Activated CD8-positive, alpha-beta T cell treated with anti-CD3 and anti-CD28 coated beads for 36 hours (primary cell): ENCODE data around the gene SEMA5B. TPM values are rescaled to one million over a fixed set of nuclear protein-coding genes. Genes with fewer than 3 reads are reported as not detected.

Experiments used
- ATAC-seq: fragments of 200-7000 bp; cut with Tn5 transposase; one replicate; pipeline ENCODE4 v1.10.0; 2021; ENCODE audit warnings: mild to moderate bottlenecking, moderate library complexity
- CTCF ChIA-PET: fragments of 350-600 bp; sonication (Branson Sonifier 250); formaldehyde crosslinking; loops from one replicate; lab custom pipeline; 2021; ENCODE audit warnings: antibody characterized with exemption; lab: Charles Lee
- POLR2A ChIA-PET: fragments of 350-600 bp; sonication (Branson Sonifier 250); formaldehyde crosslinking; loops from one replicate; lab custom pipeline; 2021; ENCODE audit warnings: antibody characterized with exemption; lab: Charles Lee
- DNase-seq: peaks from one replicate; pipeline ENCODE4 v3.0.0-alpha.2; 2020
- H3K27ac Mint-ChIP-seq: one replicate; pipeline ENCODE4 v1.8.0; 2021; ENCODE audit warnings: mild to moderate bottlenecking, mixed read lengths
- H3K27me3 Mint-ChIP-seq: one replicate; pipeline ENCODE4 v1.8.0; 2021; ENCODE audit warnings: mixed read lengths
- H3K36me3 Mint-ChIP-seq: one replicate; pipeline ENCODE4 v1.8.0; 2021; ENCODE audit warnings: low read depth, mixed read lengths
- H3K4me1 Mint-ChIP-seq: one replicate; pipeline ENCODE4 v1.8.0; 2021; ENCODE audit warnings: low read depth, mixed read lengths
- H3K4me3 Mint-ChIP-seq: one replicate; pipeline ENCODE4 v1.8.0; 2021; ENCODE audit warnings: mild to moderate bottlenecking, moderate library complexity, mixed read lengths
- H3K9me3 Mint-ChIP-seq: one replicate; pipeline ENCODE4 v1.8.0; 2021; ENCODE audit warnings: mixed read lengths
- intact Hi-C: fragments of 100-400 bp; cut with micrococcal nuclease; formaldehyde crosslinking; loops from one replicate; pipeline ENCODE4 v1.10.0; 2022
- total RNA-seq, 2 experiments: library from RNA; stranded (reverse); gene quantifications; one replicate each; pipeline ENCODE4 v1.2.3, GENCODE V29; 2021
- TF ChIP-seq, protein P1 (sequence below): fragments of 200-600 bp; IDR thresholded peaks from one replicate; pipeline ENCODE4 v1.8.0; 2022; ENCODE audit warnings: antibody characterized with exemption, mild to moderate bottlenecking

Gene SEMA5B
- total RNA-seq, 2 experiments from 2014 or later = not detected

DNA sequence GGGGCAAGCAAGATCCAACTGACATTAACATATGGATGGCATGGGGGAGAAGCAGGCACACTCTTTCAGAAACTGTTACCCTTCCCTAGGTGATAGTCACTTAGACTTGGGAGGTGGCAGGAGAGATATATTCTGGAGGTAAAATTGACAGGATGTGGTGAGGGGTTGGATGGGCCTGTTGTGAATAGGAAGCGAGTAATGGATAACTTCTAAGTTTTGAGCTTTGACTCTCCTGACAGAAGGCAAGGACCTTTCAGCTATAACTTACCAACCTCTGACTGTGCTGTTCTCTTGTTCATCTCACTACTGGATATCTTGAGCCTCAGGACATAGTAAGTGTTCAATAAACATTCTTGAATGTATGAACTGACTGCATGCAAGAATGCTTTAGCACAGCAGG is 37.4 kb upstream of the SEMA5B start:
- H3K27ac Mint-ChIP-seq = no peak overlapping the region
- intact Hi-C loops = no loop called here
- CTCF ChIA-PET = interaction anchor here (0.6 to 1.0 kb wide), 3 partner anchors 20 to 530 kb away, joined by 3 read pairs; partner anchors contain the start of gene SEMA5B

DNA sequence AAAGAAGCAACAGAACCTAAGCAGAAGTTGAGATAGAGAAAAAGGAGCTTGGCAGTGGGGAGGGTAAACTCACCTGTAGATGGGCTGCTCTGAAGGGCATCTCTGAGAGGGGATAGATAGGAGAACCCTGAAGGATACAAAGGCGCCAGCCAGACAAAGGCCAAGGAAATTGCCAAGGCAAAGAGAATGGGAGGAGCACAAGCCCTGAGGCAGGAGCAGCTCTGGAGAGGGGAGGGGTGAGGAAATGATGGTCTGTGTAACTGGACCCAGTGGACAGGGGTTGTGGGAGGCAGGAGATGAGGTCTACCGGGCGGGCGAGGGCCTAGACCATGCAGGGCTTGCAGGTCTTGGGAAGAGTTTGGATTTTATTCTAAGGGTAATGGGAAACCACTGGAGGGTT is 36.9 kb upstream of the SEMA5B start:
- intact Hi-C loops = no loop called here
- Mint-ChIP-seq H3K27ac (no peak overlapping the region), H3K4me3 (no peak overlapping the region), H3K4me1 (peaks cover 28% of the 10 kb centered on the region), H3K36me3 (peaks cover 6% of the 10 kb centered on the region), H3K9me3 (no peaks in the 10 kb centered on the region), H3K27me3 (peaks cover 3% of the 10 kb centered on the region)
- POLR2A ChIA-PET = no interaction called here
- TF ChIP-seq, protein P1, sequence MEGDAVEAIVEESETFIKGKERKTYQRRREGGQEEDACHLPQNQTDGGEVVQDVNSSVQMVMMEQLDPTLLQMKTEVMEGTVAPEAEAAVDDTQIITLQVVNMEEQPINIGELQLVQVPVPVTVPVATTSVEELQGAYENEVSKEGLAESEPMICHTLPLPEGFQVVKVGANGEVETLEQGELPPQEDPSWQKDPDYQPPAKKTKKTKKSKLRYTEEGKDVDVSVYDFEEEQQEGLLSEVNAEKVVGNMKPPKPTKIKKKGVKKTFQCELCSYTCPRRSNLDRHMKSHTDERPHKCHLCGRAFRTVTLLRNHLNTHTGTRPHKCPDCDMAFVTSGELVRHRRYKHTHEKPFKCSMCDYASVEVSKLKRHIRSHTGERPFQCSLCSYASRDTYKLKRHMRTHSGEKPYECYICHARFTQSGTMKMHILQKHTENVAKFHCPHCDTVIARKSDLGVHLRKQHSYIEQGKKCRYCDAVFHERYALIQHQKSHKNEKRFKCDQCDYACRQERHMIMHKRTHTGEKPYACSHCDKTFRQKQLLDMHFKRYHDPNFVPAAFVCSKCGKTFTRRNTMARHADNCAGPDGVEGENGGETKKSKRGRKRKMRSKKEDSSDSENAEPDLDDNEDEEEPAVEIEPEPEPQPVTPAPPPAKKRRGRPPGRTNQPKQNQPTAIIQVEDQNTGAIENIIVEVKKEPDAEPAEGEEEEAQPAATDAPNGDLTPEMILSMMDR = no peak
- CTCF ChIA-PET = interaction anchor here (0.6 to 1.0 kb wide), 3 partner anchors 20 to 530 kb away, joined by 3 read pairs; partner anchors contain the start of gene SEMA5B
- DNase-seq = no peak
- ATAC-seq = no peak

More for the DNA sequence above, 37.4 kb upstream of the SEMA5B start:
- ATAC-seq = peak; percentile 45
- POLR2A ChIA-PET = no interaction called here
- TF ChIP-seq, protein P1 = no peak
- no peak overlapping the region for H3K4me3 Mint-ChIP-seq
- DNase-seq = peak; percentile 28
- no peaks in the 10 kb centered on the region for H3K9me3 Mint-ChIP-seq
- H3K36me3 Mint-ChIP-seq = peaks cover 6% of the 10 kb centered on the region
- peaks cover 29% of the 10 kb centered on the region for H3K4me1 Mint-ChIP-seq
- peaks cover 3% of the 10 kb centered on the region for H3K27me3 Mint-ChIP-seq

DNA sequence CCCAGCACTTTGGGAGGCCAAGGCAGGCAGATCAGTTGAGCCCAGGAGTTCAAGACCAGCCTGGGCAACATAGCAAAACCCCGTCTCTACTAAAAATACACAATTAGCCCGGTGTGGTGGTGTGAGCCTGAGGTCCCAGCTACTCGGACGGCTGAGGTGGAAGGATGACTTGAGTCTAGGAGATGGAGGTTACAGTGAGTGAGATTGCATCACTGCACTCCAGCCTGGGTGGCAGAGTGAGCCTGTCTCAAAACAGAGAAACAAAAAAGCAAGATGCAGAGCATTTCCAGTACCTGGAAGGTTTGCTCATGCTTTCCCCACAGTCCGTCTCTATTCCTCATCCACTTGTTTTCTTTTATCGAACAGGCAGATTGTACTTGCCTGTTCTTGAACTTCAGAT is 35.5 kb upstream of the SEMA5B start:
- no peak for DNase-seq
- Mint-ChIP-seq H3K27me3 (peaks cover 3% of the 10 kb centered on the region), H3K4me1 (peaks cover 16% of the 10 kb centered on the region), H3K9me3 (no peaks in the 10 kb centered on the region), H3K27ac (no peak overlapping the region), H3K36me3 (no peaks in the 10 kb centered on the region), H3K4me3 (no peak overlapping the region)
- ChIA-PET POLR2A (no interaction called here), CTCF (interaction anchor here (1.1 kb wide), 1 partner anchor 35 kb away, joined by 3 read pairs; the partner anchor contains the start of gene SEMA5B)
- no peak for ATAC-seq
- TF ChIP-seq, protein P1 = no peak
- intact Hi-C loops = no loop called here

DNA sequence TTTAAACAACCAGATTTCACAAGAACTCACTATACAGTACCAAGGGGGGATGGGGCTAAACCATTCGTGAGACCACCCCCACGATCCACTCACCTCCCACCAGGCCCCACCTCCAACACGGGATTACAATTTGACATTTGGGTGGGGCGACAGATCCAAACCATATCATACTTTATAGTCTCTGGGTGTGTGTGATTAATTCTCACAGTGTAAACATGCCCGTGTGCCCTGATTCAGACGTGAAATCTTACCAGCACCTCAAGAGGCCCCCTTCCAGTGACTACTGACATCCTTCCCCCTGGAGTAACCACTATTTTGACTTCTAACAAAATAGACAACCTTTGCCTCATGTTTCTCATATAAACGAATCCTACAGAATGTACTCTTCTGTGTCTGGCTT is 34.3 kb upstream of the SEMA5B start:
- Mint-ChIP-seq H3K27me3 (peaks cover 3% of the 10 kb centered on the region), H3K9me3 (no peaks in the 10 kb centered on the region), H3K27ac (no peak overlapping the region), H3K36me3 (no peaks in the 10 kb centered on the region), H3K4me1 (peaks cover 12% of the 10 kb centered on the region), H3K4me3 (no peak overlapping the region)
- ATAC-seq = no peak
- CTCF ChIA-PET = interaction anchor here (1.0 kb wide), 1 partner anchor 119 kb away, joined by 3 read pairs; no protein-coding TSS in a partner anchor
- POLR2A ChIA-PET = no interaction called here
- intact Hi-C loops = no loop called here
- TF ChIP-seq, protein P1 = no peak
- DNase-seq = no peak

DNA sequence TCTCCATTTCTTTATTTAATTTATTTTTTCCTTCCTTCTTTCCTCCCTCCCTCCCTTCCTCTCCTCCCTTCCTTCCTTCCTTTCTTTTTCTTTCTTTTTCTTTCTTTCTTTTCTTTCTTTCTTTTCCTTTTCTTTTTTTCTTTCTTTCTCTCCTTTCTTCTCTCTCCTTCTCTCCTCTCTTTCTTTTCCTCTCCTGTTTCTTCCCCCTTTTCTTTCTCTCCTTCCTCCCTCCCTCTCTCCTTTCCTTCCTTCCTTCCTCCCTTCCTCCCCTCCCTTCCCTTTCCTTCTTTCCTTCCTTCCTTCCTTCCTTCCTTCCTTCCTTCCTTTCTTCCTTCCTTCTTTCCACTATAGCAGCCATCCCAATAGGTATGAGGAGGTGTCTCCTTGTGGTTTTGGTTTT is 32.5 kb upstream of the SEMA5B start:
- CTCF ChIA-PET = no interaction called here

More for the DNA sequence above, 32.5 kb upstream of the SEMA5B start:
- Mint-ChIP-seq H3K4me1 (peaks cover 7% of the 10 kb centered on the region), H3K27ac (no peak overlapping the region), H3K36me3 (no peaks in the 10 kb centered on the region), H3K27me3 (peaks cover 3% of the 10 kb centered on the region), H3K9me3 (no peaks in the 10 kb centered on the region), H3K4me3 (no peak overlapping the region)
- TF ChIP-seq, protein P1 = no peak
- POLR2A ChIA-PET = no interaction called here
- intact Hi-C loops = no loop called here
- ATAC-seq = no peak
- no peak for DNase-seq
